DOHH2 (cell line): ENCODE data around the gene ZNRF3.

ENCODE experiments used
- CTCF ChIP-seq: fragments of 200-600 bp; sonication (generic); IDR thresholded peaks from one replicate; pipeline ENCODE4 v1.5.1; 2014; ENCODE audit warnings: antibody characterized with exemption, mild to moderate bottlenecking, low read depth, low read length; ENCODE audit not compliant: poor library complexity, severe bottlenecking
- EZH2phosphoT487 ChIP-seq: fragments of 200-600 bp; sonication (generic); IDR thresholded peaks from 2 replicates; pipeline ENCODE4 v1.6.1; 2017; ENCODE audit warnings: borderline replicate concordance, mild to moderate bottlenecking, antibody characterized with exemption, low read length, moderate library complexity, mixed read lengths

- no peak for TF ChIP-seq CTCF
- TF ChIP-seq EZH2phosphoT487: no peak
These were observed at the start of gene ZNRF3 for GRCh38 chr22:28882878-28883656.
